Measurements from ENCODE around the gene CPEB2. TPM values are rescaled to one million over a fixed set of nuclear protein-coding genes. Genes with fewer than 3 reads are reported as not detected.

Gene CPEB2
- total and polyA plus RNA-seq, 9 of the 15 experiments (the other 6 are each of a cell fraction or from before 2014, with no cell fraction given) = 0.39 to 3.0 (median 1.4) TPM

DNA sequence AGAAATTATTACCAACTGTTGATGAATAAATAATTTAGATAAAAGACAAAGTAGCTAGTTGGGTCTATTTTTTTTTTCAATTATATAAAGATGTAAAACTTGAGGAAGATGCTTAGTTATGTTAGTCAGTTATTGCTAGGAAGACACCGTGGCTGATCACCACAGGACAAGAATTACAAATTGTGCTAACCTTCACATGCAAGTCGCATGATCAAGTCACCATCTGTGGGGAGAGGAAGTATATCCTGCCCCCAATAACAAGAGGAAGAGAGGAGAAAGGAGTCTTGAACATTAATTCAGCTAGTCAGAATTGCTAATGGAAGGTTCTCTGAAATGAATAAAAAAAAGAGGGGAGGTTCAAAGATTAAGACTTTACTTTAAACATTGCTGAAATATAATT lies 52.3 kb downstream of the CPEB2 start:
- Histone ChIP-seq H4K20me1 (replicated peaks; ENCODE audit: control insufficient read depth, insufficient read depth, low read length) (no peaks in the 10 kb centered on the region), H3K27me3 (ENCODE audit: control insufficient read depth in 2 of 2, insufficient read depth in 2 of 2, low read length in 2 of 2) (no peaks in the 10 kb centered on the region), H3K9me3 (replicated peaks; ENCODE audit: control insufficient read depth, insufficient read depth, low read depth, low read length) (no peaks in the 10 kb centered on the region), H3K4me3 (no peak overlapping the region), H3K9ac (ENCODE audit: insufficient read depth in 1 of 2, low read depth in 2 of 2, low read length in 2 of 2) (no peak overlapping the region), H3K36me3 (ENCODE audit: control insufficient read depth, insufficient read depth, low read length) (peaks cover 8% of the 10 kb centered on the region; the same call in 1 of the 3 replicates), H3K27ac (ENCODE audit: extremely low read depth, low read depth, low read length) (no peak overlapping the region), H3K4me1 (replicated peaks in 1 of 2; ENCODE audit: control insufficient read depth in 2 of 2, insufficient read depth in 2 of 2, low read length in 2 of 2) (no peaks in the 10 kb centered on the region), H3K4me2 (ENCODE audit: insufficient read depth, low read length) (no peak overlapping the region), H3K79me2 (ENCODE audit: control insufficient read depth, insufficient read depth, low read length) (no peaks in the 10 kb centered on the region), H2AFZ (ENCODE audit: low read depth, low read length) (no peak overlapping the region), H3K9me1 (ENCODE audit: control insufficient read depth, insufficient read depth, low read length) (no peaks in the 10 kb centered on the region)
- FAIRE-seq (peak; percentile 54), ATAC-seq (no peak), DNase-seq (ENCODE audit: extremely low read depth in 1 of 4, low spot score in 3 of 4) (no peak)
- intact Hi-C loops (cut with micrococcal nuclease) (no loop called here), in situ Hi-C loops (cut with MboI) (no loop called here)
- WGBS (ENCODE audit: insufficient coverage, low coverage, missing lambda C conversion rate) = 77% methylated on average over 2 of the region's 2 CpGs
- TF ChIP-seq ZNF512 (tag; IDR thresholded peaks at IDR 0.05) = no peak
- TF ChIP-seq FOXO4 (CRISPR knock-in tag; IDR thresholded peaks at IDR 0.05) = no peak
- no peak for TF ChIP-seq ZNF133 (CRISPR knock-in tag; IDR thresholded peaks at IDR 0.05)
- no peak for TF ChIP-seq HINFP (tag; conservative IDR thresholded peaks at IDR 0.05; ENCODE audit: low read depth)
- no peak for TF ChIP-seq SRSF9 (IDR thresholded peaks at IDR 0.05; ENCODE audit: borderline replicate concordance, low read depth, low read length)
- no peak for TF ChIP-seq ZNF695 (CRISPR knock-in tag; IDR thresholded peaks at IDR 0.05)
- TF ChIP-seq ZNF561 (CRISPR knock-in tag; conservative IDR thresholded peaks at IDR 0.05) = no peak
- TF ChIP-seq POLR2G (IDR thresholded peaks at IDR 0.05; ENCODE audit: low read depth, low read length) = no peak
- no peak for TF ChIP-seq SRSF7 (optimal IDR thresholded peaks at IDR 0.05; ENCODE audit: low read depth, low read length)
- no peak for TF ChIP-seq TOE1 (IDR thresholded peaks at IDR 0.05; ENCODE audit: borderline replicate concordance)
- no peak for TF ChIP-seq TOE1 (CRISPR knock-in tag; IDR thresholded peaks at IDR 0.05; ENCODE audit: borderline replicate concordance, low read depth)
- TF ChIP-seq PHF8 (IDR thresholded peaks at IDR 0.05; ENCODE audit: borderline replicate concordance, low read length) = no peak
- no peak for TF ChIP-seq MCM7 (IDR thresholded peaks at IDR 0.05)
- TF ChIP-seq ZFPM2 (CRISPR knock-in tag; IDR thresholded peaks at IDR 0.05) = no peak
- no peak for TF ChIP-seq SP2 (IDR thresholded peaks at IDR 0.05; ENCODE audit: extremely low read depth, low read depth, low read length, poor library complexity, severe bottlenecking)
- TF ChIP-seq GTF3C2 (IDR thresholded peaks at IDR 0.05; ENCODE audit: borderline replicate concordance, extremely low read depth, insufficient read length) = no peak
- ChIA-PET CTCF (ENCODE audit: low intra/inter-chr PET ratio) (no interaction called here), POLR2A (no interaction called here)
- BruUV-seq (replicated peaks) = no TSS peak
